ENCODE measurements around the gene TEPSIN. TPM values are rescaled to one million over a fixed set of nuclear protein-coding genes. Genes with fewer than 3 reads are reported as not detected.

Gene TEPSIN
- total and polyA plus RNA-seq, 2 of the 13 experiments (the other 11 are each of a cell fraction or from before 2014, with no cell fraction given) = 16.1 to 18.8 TPM

DNA sequence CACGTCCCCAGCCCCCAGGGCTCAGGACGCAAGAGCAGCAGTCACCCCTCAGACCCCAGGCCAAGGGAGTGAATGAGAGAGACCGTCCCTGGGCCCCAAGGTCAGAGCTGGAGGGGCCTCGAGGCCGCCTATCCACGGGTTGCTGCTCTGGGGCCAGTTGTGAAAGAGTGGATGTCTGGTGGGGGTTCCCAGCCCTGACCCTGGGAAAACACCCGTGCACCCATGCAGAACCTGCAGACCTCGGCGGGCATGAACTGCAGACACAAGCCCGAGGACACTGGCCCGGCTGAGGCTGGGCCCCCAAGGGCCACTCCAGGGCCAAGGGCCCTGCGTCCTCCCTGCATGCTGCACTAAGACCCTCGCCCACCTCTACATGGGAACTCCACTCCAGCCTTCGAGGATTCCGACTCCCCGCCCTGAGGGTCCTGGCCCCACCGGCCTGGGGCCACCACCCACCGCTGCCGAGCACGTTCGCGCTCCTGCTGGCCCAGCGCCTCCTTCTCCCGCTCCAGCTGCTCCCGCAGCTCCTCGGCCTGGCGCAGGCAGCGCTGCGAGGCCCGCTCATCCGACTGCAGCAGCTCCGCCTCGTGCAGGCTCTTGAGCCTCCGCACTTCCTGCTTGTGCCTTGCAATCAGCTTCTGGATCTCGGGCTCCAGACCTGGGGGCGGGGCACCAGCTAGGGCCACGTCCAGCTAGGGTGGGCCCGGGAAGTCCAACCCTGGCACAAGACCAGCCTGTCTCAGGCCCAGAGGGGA, 45.2 kb downstream of the TEPSIN start:
- DNase-seq (ENCODE audit: low spot score) = no peak
- Histone ChIP-seq H4K20me1 (ENCODE audit: insufficient read depth, low read length) (no peaks in the 10 kb centered on the region), H2AFZ (ENCODE audit: low read length) (no peak overlapping the region), H3K9me3 (ENCODE audit: low read length) (no peaks in the 10 kb centered on the region), H3K36me3 (replicated peaks in 1 of 2; ENCODE audit: control insufficient read depth in 1 of 2, insufficient read depth in 2 of 2, low read length in 2 of 2) (peaks cover 13 to 16% of the 10 kb centered on the region in 2 experiments; a peak in 4 of 5 replicates), H3K4me2 (ENCODE audit: low read depth, low read length) (no peak overlapping the region), H3K4me3 (replicated peaks in 1 of 3; ENCODE audit: insufficient read depth in 1 of 3, low read depth in 2 of 3, low read length in 3 of 3) (no peak overlapping the region), H3K4me1 (ENCODE audit: insufficient read depth, low read length) (no peaks in the 10 kb centered on the region), H3K27me3 (ENCODE audit: control insufficient read depth in 1 of 2, insufficient read depth in 2 of 2, low read length in 2 of 2) (no peaks in the 10 kb centered on the region), H3K9ac (ENCODE audit: insufficient read depth, low read depth, low read length) (no peak overlapping the region), H3K27ac (ENCODE audit: extremely low read length, insufficient read depth, low read length) (no peak overlapping the region), H3K79me2 (ENCODE audit: insufficient read depth, low read length) (no peaks in the 10 kb centered on the region)
- FAIRE-seq = no peak
- ChIA-PET CTCF (ENCODE audit: low intra/inter-chr PET ratio, low total read pairs) (no interaction called here), POLR2A (interaction anchor here (1.4 kb wide), 1 partner anchor 29 kb away, joined by 3 read pairs; the partner anchor contains the start of gene CEP131)
- no peak for ATAC-seq
- in situ Hi-C loops (cut with HindIII; ENCODE audit: extremely low pct_ligation_motif_present, low pct_unique_long_range_greater_than_20kb) (loop anchor here (5.0 kb wide), 1 partner anchor 51 kb away; no protein-coding TSS in a partner anchor), intact Hi-C loops (cut with micrococcal nuclease; ENCODE audit: unreplicated experiment) (no loop called here)
- no TSS peak for BruUV-seq (replicated peaks)
- TF ChIP-seq U2AF1 (optimal IDR thresholded peaks at IDR 0.05; ENCODE audit: low read depth, low read length) = no peak
- TF ChIP-seq ZNF331 (CRISPR knock-in tag; IDR thresholded peaks at IDR 0.05) = no peak
- no peak for TF ChIP-seq KLF16 (CRISPR knock-in tag; IDR thresholded peaks at IDR 0.05)
- TF ChIP-seq ZSCAN30 (CRISPR knock-in tag; IDR thresholded peaks at IDR 0.05) = no peak
- TF ChIP-seq ZNF253 (CRISPR knock-in tag; IDR thresholded peaks at IDR 0.05; ENCODE audit: borderline replicate concordance) = no peak
- no peak for TF ChIP-seq JDP2 (CRISPR knock-in tag; IDR thresholded peaks at IDR 0.05; ENCODE audit: borderline replicate concordance)
- no peak for TF ChIP-seq ZNF607 (CRISPR knock-in tag; IDR thresholded peaks at IDR 0.05; ENCODE audit: borderline replicate concordance)
- TF ChIP-seq, protein P1, sequence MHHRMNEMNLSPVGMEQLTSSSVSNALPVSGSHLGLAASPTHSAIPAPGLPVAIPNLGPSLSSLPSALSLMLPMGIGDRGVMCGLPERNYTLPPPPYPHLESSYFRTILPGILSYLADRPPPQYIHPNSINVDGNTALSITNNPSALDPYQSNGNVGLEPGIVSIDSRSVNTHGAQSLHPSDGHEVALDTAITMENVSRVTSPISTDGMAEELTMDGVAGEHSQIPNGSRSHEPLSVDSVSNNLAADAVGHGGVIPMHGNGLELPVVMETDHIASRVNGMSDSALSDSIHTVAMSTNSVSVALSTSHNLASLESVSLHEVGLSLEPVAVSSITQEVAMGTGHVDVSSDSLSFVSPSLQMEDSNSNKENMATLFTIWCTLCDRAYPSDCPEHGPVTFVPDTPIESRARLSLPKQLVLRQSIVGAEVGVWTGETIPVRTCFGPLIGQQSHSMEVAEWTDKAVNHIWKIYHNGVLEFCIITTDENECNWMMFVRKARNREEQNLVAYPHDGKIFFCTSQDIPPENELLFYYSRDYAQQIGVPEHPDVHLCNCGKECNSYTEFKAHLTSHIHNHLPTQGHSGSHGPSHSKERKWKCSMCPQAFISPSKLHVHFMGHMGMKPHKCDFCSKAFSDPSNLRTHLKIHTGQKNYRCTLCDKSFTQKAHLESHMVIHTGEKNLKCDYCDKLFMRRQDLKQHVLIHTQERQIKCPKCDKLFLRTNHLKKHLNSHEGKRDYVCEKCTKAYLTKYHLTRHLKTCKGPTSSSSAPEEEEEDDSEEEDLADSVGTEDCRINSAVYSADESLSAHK (CRISPR knock-in tag; IDR thresholded peaks at IDR 0.05; ENCODE audit: borderline replicate concordance) = no peak
- no peak for TF ChIP-seq POLR2AphosphoS2 (IDR thresholded peaks at IDR 0.05; ENCODE audit: low read depth, low read length)
- TF ChIP-seq, protein P2, sequence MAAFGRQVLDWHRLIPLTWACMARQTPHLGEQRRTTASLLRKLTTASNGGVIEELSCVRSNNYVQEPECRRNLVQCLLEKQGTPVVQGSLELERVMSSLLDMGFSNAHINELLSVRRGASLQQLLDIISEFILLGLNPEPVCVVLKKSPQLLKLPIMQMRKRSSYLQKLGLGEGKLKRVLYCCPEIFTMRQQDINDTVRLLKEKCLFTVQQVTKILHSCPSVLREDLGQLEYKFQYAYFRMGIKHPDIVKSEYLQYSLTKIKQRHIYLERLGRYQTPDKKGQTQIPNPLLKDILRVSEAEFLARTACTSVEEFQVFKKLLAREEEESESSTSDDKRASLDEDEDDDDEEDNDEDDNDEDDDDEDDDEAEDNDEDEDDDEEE (CRISPR knock-in tag; IDR thresholded peaks at IDR 0.05) = no peak
- WGBS (ENCODE audit: low lambda C conversion rate) = 91% methylated on average over 37 of the region's 38 CpGs
